Measurements from ENCODE around the gene TMEM164. TPM values are rescaled to one million over a fixed set of nuclear protein-coding genes. Genes with fewer than 3 reads are reported as not detected.
A peak's percentile ranks its signal among the peaks of the same experiment; 100 is the strongest.
"Not testable (repeated sequence)": the region's sequence is repeated elsewhere in the genome, so short reads cannot be mapped to it uniquely, and the experiment has no call there.

The TMEM164 gene
- 10 to 100 TPM; 12.5 to 14.2 TPM for total RNA-seq
- long read RNA-seq, donor 1, partial matches to known transcripts: 0 of 4 reads
- long read RNA-seq, donor 1, other reads (novel, unspliced or antisense): 4 of 4 reads
- long read RNA-seq, donor 2, partial matches to known transcripts: 1 of 6 reads
- long read RNA-seq, donor 2, other reads (novel, unspliced or antisense): 5 of 6 reads

DNA sequence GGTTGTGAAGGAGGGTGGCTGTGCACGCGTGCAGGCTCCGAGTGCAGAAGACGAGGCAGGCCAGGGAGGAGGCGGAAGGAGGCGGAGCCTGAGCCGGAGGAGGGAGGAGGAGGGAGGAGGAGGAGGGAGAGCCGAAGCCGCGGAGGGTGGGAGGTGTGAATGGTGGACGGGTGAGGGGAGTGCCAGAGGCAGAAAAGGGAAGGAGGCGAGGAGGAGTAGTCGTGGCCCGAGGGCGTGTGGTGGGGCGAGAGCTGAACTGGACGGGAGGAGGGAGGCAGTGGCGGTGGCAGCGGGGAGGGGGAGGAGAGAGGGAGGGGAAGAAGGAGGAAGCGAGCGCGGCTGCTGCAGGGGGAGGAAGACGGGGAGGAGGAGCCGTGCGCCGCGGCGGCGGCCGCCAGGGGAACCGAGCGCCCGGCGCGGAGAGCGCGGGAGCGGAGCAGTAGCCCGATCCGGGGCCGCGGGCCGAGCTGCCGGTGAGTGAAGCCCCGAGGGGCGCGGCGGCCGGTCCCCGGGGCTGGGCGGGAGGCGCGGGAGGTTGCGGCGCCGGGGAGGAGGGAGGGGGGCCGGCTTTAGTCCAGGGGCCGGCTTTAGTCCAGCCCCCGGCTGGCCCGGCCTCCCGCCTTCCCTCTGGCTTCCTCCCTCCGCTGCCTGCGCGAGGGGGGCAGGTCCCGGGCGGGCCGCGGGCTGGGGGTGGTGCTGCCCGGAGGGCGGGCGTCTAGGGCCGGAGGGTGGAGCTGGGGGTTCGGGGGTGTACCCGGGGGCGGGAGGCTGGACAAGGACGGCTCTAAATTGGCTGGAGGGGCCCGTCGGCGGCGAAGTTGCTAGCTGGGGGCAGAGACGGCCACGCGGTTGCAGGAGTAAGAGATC, at the start of gene TMEM164:
Gene TMEM164, plus strand, starts transcription at position 815 of the 867 bp plus-strand sequence. CDS start 661 bp downstream, outside the sequence.
- intact Hi-C loops (cut with DNase I): no loop called here
- peak; percentile 95 for DNase-seq (ENCODE audit: low spot score)

DNA sequence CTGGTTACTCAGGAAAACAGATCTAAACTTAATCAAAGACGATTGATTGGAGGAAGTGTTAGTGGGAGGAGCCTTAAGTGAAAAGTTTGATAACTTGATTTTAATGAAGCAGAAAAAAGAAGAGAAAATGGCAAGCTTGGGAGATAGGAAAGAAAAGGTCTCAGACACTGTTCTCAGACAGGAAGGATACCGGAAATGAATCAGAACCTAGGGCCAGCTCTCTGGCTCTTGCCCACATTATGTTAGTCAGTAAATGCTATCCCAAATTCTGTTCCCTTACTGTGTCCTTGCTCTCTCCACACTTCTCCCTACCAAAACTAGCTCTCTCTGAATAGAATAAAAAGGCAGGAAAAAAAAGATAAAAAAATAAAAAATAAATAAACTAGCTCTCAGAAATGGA, 48.6 kb upstream of the TMEM164 start:
- intact Hi-C loops (cut with DNase I): no loop called here
- DNase-seq (ENCODE audit: low spot score): no peak

DNA sequence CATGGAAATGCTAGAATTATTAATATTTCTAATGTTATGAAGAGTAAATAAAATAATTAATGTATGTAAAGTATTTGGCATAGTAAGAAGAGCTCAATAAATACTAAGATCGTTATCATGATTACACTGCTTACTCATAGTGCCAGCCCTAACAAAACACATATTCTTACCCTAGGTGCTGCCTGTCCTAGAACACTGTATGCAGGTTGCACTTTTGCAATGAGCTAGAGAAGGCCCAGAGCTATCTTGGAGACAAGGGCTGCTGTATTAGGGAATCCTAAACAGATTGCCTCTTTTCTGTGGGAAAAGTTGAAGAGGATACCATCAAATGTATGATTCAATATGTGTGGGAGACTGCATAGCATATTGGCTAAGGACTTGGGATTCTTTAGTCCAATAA, 48.0 kb upstream of the TMEM164 start:
- DNase-seq (ENCODE audit: low spot score): no peak
- intact Hi-C loops (cut with DNase I): no loop called here

DNA sequence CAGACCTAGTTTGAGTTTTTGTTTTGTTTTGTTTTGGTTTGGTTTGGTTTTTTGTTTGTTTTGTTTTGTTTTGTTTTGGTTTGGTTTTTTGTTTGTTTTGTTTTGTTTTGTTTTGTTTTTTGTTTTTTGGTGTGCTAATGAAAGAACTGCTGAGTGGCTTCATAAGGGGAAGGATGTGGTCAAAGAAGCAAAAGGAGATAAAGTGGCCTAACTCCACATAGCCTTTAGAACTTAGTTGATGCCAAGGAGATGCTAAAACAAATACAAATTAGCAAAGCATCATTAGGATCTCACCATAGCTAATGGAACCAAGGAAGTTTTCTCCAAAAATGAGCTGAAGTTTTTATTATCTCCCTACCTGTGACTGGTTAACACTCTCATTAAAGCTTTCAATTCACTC, 44.6 kb upstream of the TMEM164 start:
- intact Hi-C loops (cut with DNase I): no loop called here

DNA sequence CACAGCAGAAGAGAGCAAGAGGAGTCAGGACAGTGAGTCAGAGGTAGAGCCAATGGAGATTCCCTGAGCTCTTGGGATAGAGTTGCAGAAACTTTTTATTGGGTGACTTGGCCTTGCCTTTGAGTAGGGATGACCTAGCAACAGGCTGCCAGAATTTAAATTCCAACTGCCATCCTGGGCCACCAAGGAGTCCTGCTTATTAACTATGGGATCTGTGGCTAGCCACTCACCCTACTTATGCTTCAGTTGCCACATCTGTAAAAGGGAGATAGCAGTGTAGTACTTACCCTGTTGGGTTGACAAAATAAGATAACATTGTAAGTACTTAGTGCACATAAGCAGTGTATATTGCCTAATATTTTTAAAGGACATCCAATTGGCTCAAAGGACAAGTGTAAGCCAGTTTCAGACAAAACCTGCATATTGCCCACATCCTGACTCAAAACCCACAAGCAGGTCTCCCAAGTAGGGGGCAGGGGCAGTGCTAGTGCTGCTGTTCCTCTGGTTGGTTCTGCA, 43.5 kb upstream of the TMEM164 start:
- no peak for DNase-seq (ENCODE audit: low spot score)
- intact Hi-C loops (cut with DNase I): no loop called here

More for the DNA sequence above, 44.6 kb upstream of the TMEM164 start:
- DNase-seq (ENCODE audit: low spot score): no peak

DNA sequence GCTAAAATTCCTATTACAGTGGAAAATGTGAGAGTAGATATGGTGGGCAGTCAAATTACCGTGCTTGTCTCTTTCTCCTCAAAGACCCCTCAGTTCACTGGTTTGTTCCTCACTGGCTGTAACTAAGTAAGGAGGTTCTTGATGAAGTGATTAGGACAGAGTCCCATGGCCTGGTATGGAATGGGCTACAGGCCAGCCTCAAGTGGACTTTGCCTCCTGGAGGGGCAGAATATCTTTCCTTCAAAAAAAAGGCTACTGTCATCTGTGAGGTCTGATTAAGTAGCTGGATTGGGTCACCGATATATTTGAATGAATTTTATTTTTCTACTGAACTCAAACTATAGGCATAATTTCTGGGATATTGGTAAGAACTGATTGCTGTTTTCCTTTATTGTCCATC, 38.5 kb upstream of the TMEM164 start:
- intact Hi-C loops (cut with DNase I): loop anchor here in 1 of 2 donors (10.0 kb wide), 1 partner anchor 1090 kb away; no protein-coding TSS in a partner anchor
- no peak for DNase-seq (ENCODE audit: low spot score)

DNA sequence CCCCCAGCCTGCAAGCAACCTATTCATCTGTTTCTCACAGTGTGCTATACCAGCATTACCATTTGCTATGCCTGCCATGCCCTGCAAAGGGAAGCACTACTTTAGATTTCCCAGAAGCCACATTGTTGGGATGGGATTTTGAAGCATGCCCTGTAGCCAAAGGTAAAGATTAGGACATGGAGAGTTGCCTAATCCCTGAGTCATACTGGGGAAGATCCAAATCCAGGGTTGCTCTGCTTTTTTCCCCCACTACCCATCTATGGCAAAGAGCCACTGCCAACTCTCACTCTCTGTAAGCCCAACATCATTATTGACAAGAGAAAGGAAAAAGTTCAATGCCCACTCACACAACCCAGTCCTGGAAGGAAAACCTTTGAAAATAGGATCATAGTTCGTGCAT, 36.7 kb upstream of the TMEM164 start:
- intact Hi-C loops (cut with DNase I): loop anchor here in 1 of 2 donors (10.0 kb wide), 1 partner anchor 1089 kb away; no protein-coding TSS in a partner anchor
- no peak for DNase-seq (ENCODE audit: low spot score)

DNA sequence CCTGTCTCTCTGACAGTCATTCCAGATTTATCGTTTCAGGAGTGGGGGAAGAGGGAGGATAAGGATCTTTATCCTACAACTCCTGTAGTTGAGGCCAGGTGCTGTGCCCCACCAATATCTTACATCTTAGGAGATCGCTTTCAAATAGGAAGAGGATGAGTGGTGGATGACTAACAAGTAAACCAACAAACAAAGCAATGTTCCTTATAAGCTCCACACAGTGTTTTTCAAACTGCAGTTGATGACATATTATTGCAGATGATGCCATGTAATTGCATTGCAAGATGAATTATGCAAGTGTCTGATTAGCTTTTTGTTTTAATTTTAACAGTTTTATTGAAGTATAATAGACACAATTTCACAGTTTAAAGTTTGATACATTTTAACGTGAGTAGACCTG, 35.8 kb upstream of the TMEM164 start:
- intact Hi-C loops (cut with DNase I): loop anchor here in 1 of 2 donors (10.0 kb wide), 1 partner anchor 1088 kb away; no protein-coding TSS in a partner anchor
- no peak for DNase-seq (ENCODE audit: low spot score)

DNA sequence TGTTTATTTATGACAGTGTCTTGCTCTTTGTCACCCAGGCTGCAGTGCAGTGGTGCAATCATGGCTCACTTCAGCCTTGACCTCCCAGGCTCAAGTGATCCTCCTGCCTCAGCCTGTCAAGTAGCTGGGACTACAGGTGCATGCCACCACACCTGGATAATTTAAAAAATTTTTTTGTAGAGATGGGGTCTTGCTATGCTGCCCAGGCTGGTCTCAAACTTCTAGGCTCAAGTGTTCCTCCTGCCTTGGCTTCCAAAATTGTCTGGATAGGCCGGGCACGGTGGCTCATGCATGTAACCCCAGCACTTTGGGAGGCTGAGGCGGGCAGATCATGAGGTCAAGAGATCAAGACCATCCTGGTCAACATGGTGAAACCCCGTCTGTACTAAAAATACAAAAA, 32.1 kb upstream of the TMEM164 start:
- DNase-seq (ENCODE audit: low spot score); intact Hi-C loops (cut with DNase I): not testable (repeated sequence)

DNA sequence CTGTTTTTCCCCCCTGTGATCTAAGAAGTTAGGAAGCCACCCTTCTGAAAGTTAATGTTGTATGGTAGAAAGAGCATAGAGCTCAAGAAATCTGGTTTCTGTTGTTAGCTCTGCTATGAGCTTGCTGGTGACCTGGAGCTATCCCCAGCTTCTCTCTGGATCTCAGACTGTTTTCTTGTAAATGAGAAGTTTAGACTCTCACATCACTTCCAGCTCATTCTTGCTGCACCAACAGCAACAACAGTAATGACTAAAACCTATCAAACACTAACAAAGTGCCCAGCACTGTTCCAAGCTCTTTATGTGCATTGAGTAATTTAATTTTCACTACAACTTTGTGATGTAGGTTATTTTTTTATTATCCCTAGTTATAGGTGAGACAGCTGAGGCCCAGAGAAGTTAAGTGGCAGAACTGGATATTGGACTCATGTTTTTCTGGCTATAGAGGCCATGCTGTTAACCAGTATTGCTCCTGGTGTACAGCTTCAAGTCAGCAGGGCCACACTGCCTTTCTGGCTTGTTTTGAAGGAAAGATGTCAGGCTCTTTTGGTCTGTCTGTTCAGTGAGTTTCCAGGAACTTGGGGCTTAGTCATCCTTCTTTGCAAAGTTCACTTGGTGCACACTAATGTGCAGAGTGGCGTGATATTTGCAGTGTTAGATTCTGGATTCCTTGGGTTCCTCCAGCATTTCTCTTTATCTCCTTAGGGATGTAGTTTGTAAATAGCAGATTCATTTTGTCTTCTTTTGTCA, 27.8 kb upstream of the TMEM164 start:
- DNase-seq (ENCODE audit: low spot score): no peak
- intact Hi-C loops (cut with DNase I): no loop called here

DNA sequence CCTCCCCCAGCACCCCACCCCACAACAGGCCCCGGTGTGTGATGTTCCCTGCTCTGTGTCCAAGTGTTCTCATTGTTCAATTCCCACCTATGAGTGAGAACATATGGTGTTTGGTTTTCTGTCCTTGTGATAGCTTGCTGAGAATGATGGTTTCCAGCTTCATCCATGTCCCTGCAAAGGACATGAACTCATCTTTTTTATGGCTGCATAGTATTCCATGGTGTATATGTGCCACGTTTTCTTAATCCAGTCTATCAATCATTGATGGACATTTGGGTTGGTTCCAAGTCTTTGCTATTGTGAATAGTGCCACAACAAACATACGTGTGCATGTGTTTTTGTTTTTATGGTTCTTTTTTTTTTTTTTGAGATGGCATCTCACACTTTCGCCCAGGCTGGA, 17.7 kb upstream of the TMEM164 start:
- DNase-seq (ENCODE audit: low spot score); intact Hi-C loops (cut with DNase I): not testable (repeated sequence)

DNA sequence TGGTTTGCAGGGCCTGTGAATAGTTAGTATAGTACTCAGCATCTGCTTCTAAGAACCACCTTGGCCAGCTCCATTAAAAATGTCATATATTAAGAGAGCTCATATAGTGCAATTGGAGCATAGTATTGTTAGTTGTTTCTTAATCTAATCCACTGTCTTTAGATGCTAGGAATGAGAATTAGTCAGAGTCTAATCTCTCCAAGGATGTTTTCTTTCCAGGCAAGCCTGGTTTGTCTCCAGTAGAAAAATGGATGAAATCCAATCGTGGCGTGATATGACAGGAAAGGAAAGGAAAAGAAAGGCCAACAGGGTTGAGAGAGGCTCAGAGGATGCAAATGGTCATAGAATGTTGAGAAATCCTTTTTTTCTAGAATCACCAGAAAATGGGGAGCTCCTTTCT, 15.0 kb upstream of the TMEM164 start:
- DNase-seq (ENCODE audit: low spot score): no peak
- intact Hi-C loops (cut with DNase I): no loop called here

DNA sequence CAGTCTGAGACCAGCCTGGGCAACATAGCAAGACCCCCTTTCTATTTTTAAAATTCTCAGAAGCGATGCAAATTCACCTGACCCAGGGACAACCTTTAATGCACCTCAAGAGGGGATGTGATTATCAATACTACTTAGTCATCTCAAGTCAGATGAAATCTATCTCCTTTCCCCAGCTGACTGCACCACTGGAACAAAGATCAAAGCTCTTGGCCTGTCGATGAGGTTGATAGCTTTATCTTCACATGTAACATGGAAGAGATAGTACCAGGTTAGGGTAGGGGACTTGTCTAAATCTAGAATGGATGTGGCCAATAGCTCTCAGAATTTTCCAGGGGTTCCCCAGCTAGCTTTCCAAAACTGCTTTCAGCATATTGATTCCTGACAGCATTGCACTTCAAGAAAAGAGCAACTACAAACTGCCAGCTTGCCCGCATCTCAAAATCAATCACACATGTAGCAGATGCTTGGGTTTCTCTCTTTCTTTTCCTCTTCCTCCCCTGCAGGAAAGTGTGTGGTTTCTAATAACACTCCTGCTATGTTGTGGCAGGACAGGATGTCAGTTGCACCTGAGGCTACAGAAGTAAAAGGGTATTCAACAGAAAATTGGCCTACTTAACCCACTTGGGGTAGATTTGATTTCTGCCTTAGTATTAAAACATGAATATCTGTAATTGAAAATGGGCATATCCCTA, 12.2 kb upstream of the TMEM164 start:
- intact Hi-C loops (cut with DNase I): no loop called here
- DNase-seq (ENCODE audit: low spot score): no peak

DNA sequence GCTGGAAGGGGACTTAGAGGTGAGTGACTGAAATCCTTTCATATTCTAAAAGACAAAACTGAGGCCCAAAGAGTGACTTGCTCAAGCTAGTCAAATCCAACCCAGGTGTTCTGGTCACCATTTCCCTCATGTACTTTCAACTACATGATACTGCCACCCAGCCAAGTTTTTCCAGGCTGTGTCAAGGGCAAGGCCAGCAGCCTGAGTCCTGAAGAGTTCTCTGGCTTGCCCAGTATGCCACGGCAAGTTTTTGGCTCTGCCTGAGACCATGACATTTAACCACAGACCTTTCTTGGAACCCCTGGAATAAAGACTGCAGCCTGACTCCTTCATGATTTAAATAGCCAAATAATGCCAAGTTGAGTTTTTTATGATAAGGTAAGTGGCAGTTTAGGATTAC, 10.7 kb upstream of the TMEM164 start:
- no peak for DNase-seq (ENCODE audit: low spot score)
- intact Hi-C loops (cut with DNase I): no loop called here

DNA sequence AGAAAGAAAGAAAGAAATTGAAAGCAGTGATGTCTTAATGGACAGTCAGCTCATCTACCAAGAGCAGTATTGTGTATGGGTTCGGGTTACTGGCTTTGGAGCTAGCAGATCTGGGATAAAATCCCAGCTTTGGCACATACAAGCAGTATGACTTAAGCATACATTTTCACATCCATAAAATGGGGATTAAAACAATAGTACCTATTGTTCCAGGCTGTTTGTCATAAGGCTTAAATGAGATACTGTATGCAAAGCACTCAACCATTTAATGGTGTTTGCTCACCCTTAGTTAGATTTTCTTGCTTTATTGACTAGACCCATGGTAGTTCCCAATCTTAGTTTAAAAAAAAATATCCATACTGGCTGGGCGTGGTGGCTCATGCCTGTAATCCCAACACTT, 7.8 kb upstream of the TMEM164 start:
- DNase-seq (ENCODE audit: low spot score): no peak
- intact Hi-C loops (cut with DNase I): no loop called here

DNA sequence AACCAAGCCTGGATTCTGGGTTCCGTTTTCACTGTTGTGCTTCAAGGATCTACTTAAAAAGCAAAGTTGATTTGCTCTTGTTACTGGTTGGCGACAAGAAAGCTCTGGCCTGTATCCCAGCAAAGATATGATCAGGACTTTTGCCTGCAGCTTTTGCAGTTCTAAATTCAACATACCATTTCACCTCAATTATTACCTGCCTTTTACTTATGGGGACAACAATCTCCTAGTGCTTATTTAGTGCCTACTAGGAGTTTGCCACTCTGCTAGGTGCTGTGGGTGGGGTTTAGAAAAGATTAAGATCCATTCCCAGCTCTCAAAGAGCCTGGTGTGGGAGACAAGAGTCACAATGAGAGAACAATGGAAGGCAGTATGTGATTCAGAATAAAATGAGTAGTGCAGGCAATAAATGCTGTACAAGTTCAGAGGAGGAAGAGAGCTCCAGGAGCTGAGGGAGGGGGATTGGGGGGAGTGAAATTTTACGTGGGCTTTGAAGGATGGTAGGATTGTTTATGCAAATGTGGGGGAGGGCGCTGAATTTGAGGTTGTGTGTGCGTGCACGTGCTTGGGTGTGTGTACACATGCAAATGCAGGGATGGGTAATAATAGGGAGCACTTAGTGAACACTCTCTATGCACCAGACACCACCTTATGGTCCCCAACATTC, 5.0 kb upstream of the TMEM164 start:
- DNase-seq (ENCODE audit: low spot score): no peak
- intact Hi-C loops (cut with DNase I): no loop called here

DNA sequence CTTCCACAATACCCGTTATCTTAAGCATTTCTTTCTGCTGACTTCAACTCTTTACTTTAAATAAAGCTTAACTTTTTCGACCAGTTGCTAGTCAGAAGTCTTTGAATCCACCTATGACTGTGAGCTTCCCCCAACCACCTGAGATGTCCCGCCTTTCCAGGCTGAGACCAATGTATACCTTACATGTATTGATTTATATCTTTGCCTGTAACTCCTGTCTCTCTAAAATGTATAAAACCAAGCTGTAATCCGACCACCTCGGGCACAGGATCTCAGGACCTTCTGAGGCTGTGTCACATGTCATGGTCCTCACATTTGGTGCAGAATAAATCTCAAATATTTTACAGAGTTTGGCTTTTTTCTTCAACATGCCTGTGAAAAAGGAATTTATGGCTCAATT, 2.9 kb upstream of the TMEM164 start:
- intact Hi-C loops (cut with DNase I): no loop called here

DNA sequence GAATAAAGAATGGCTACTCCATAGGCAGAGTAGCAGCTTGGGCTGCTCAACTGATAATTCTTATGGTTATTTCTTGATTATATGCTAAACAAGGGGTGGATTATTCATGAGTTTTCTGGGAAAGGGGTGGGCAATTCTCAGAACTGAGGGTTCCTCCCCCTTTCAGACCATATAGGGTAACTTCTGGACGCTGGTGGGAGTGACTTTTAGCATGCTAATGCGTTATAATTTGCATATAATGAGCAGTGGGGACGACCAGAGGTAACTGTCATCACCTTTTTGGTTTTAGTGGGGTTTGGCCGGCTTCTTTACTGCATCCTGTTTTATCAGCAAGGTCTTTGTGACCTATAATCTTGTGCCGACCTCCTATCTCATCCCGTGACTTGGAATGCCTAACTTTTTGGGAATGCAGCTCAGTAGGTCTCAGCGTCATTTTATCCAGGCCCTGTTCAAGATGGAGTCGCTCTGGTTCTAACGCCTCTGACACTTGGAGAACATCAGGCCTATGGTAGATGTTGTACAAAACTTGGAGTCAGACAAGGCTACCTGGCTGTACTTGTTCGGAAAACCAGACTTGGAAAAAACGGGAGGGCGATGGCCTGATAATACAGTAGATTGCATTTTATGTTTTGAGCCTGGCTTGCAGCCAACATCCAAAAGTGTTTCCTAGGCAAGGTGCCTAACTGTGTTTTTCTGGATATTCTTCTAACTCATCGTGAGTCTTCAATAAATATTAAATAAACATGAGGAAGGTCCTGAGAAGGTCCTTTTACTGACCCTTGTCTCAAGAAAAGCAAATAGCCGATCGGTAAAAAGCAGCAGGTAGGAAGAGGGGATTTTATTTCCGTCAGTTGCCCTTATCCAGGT, 1.8 kb upstream of the TMEM164 start:
- intact Hi-C loops (cut with DNase I): no loop called here
- DNase-seq (ENCODE audit: low spot score): no peak

More for the DNA sequence above, 2.9 kb upstream of the TMEM164 start:
- no peak for DNase-seq (ENCODE audit: low spot score)
